Bone marrow (tissue), 2 donors: ENCODE data around the gene MGAT4A.

Experiments used
- DNase-seq, 2 donors: peaks; one replicate each; lab custom pipeline; 2025; lab: John Stamatoyannopoulos, UW

The MGAT4A gene

GRCh38 chr2:98731041-98731893, at the start of gene MGAT4A:
TSS of gene MGAT4A (minus strand) at chr2:98731132. CDS start at chr2:98726332, 4,800 bp downstream.
- peak; percentile 8 to 27 for DNase-seq

GRCh38 chr2:98778741-98779483, 48.0 kb upstream of the MGAT4A start:
- no peak for DNase-seq

DNA sequence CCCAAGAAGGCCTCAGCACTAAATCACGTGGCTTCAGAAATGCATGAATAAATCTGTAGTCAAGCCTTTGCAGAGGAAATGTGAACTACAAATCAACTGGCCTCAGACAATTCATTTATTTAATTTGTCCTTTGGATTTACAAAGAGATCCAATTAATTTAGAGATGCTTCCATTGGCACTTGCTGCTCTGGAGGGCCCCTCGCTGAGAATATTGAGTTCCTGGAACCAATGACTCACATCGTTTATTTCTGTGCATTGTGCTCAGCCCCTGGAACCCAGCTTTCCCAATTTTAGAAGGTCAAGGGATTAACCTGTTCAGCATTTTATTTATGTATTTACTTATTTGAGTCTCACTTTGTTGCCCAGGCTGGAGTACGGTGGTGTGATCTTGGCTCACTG, 47.2 kb upstream of the MGAT4A start:
- no peak for DNase-seq

GRCh38 chr2:98777710-98778109, 46.8 kb upstream of the MGAT4A start:
- DNase-seq: no peak

DNA sequence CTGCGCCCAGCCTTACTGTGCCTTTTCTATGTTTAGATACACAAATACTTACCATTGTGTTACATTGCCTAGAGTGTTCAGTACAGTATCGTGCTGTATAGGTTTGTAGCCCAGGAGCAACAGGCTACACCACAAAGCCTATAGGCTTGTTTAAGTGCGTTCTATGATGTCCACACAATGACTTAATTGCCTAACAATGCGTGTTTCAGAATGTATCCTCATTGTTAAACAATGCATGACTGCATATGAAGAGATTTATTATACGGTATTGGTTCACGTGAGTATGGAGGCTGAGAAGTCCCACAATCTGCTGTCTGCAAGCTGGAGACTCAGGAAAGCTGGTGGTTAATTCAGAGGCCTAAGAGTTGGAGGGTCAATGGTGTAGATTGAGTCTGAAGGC, 46.1 kb upstream of the MGAT4A start:
- no peak for DNase-seq

- no peak for DNase-seq
These were observed 45.2 kb upstream of the MGAT4A start for GRCh38 chr2:98776136-98776535.

- no peak for DNase-seq
These were observed 44.4 kb upstream of the MGAT4A start for GRCh38 chr2:98775146-98775986.

DNA sequence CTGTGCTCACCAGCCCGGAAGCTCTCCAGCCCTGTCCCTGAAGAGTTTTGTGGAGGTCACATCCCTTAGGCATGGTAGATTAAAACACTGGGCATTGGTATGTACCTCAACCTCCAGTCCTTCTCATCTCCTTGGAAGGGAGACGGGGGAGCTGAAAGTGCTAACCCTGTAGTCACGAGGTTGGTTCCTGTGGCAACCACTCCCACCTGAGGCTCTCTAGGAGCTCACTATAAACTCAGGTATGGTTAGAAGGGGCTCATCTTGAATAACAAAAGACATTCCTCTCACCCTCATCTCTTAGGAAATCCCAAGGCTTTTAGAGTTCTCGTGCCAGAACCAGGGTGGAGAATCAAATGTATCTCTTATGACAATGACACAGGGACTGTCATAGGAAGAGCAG, 43.0 kb upstream of the MGAT4A start:
- DNase-seq: no peak

- no peak for DNase-seq
These were observed 42.2 kb upstream of the MGAT4A start for GRCh38 chr2:98773169-98773568.

DNA sequence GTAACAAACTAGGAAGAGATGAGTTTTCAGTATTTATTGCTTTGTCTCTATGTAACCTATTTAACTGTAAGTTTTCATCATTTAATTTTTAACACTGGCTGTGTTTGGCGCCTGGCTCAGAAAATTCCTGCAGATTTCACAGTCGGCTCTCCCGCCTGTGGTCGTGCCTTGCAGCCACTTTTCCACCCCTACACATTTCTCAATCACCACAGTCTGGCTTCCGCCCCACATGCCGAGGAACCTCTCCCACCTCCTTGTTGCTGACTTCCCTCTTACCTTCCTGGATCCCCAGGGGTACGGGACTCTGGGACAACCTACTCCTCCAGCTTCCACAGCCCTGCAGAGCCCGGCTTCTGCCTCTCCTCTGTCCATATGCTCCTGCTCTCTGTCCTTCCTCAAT, 41.6 kb upstream of the MGAT4A start:
- no peak for DNase-seq

DNA sequence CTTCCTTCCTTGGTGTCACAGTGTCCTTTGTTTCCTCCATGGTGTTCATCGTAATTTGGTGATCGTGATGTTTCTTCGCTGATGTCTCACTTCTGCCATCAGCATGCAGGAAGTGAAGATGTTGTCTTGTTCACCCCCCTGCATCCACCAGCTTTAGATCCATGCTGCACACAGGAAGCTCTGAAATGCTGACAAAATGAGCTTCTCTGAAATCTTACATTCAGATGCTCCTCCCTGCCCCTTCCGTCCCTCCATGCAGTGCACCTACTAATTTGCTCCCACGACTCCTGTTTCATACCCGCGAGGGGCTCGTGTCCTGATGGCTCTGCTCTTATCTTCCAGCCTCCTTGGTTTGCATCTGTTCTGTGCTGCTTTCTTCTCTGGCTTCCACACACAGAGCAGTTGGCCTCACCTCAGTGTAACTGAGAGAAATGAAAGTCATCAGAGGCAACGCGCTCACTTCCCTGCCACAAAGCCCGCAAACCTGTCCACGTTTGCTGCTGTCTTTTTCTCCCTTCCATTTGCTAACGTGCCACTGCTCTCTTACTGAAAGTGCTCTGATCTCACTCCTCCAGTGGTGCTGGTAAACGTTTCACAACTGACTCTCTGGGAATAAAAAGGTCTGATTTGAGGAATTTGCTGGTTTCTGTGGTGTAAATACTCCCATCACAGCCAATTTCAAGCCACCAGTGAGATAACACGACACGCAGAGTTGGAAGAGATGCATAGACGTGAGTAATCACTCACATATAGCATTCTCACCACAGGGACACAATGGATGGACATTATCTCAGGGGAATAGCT, 41.0 kb upstream of the MGAT4A start:
- DNase-seq: peak in 1 of 2 donors; percentile 35

DNA sequence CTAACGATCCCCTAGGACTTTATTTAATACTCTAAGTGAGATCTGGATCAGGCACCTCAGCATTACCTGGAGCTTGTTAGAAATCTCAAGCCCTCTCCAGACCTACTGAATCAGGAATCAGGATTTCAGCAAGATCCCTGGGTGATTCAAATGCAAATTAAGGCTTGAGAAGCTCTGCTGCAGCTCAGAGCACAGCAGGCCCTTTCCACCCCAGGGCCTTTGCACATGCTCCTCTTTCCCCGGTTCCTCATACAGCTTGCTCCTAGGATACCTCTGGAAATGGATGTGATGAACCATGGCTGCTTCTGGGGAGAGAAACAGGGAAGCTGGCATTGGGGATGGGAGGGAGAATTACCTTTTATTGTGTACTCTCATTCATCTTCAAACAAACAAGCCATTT, 40.3 kb upstream of the MGAT4A start:
- no peak for DNase-seq

- no peak for DNase-seq
These were observed 38.9 kb upstream of the MGAT4A start for GRCh38 chr2:98769784-98770183.

DNA sequence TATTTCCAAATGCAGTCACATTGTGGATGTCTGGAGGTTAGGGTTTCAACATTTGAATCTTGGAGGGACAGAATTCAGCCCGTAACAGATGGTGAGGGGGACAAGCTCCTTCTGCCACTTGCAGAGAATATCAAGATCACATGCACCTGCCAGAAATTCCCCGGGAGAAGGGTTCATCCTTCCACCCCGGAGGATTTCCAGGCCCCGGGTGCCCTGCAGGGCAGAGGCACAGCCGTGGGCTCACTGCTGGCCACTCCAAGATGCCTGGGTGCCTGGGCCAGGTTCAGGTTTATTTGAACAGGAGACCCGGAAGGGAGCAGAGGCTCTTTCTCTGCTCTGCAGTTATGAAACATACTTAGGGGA, 38.2 kb upstream of the MGAT4A start:
- DNase-seq: no peak

- DNase-seq: no peak
These were observed 37.6 kb upstream of the MGAT4A start for GRCh38 chr2:98768384-98769113.

- DNase-seq: no peak
These were observed 33.6 kb upstream of the MGAT4A start for GRCh38 chr2:98764499-98764898.

GRCh38 chr2:98763209-98763951, 32.4 kb upstream of the MGAT4A start:
- DNase-seq: no peak

DNA sequence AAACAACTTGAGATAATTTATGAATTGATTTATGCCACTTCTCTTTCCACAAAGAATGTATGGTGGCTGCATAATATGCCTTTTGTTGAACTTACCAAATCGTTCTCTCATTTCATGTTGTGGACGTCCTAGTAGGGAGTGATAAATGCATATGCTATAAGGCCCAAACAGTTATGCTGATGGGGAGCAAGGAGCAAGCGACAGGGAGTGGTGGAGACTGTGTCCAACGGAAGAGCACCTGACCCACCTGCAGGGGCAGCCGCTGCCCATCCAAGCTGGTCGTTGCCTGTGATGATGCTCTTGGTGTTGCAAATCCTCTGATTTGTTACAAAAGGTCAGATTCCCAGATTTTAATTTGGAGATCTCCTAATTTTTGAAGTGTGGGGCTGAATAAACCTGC, 31.0 kb upstream of the MGAT4A start:
- DNase-seq: no peak

DNA sequence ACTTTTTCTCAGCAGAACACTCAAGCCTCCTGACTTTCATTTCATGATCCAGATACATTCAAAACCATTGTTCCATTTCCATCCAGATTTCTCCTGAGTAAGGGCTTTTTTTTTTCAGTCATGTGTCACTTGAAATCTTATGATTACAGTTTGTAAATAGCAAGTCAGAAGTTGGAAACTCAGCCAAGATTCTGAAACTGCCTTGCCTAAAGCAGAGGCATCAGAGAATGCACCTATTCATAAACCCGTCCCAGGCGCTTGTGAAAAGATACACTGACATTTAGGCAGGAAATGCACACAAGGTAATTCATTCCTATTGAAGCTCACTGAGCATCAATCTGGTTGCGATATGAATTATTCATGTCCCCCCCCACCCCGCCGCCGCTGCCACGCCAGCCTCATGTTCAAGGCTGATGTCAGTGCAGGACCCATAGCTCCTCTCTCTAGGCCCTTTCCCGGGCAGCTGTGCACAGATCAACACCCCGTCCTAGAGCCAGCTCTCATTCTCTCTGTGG, 30.4 kb upstream of the MGAT4A start:
- DNase-seq: no peak
